Body of pancreas (tissue), 4 donors: ENCODE data around the gene SECTM1.

Experiments used
- CTCF ChIP-seq, 7 experiments: fragments of 450-650 bp in 4 of 7; fragments of 200-600 bp in 3 of 7; sonication (generic) in 3 of 7; IDR thresholded peaks; one replicate each; pipeline ENCODE4 v1.5.1; 2016 to 2019; ENCODE audit warnings: antibody characterized with exemption in 7 of 7
- POLR2A ChIP-seq, 3 donors: fragments of 450-650 bp; IDR thresholded peaks; one replicate each; pipeline ENCODE4 v1.6.1; 2016; ENCODE audit warnings: antibody characterized with exemption in 3 of 3, mild to moderate bottlenecking in 2 of 3

GRCh38 chr17:82348434-82348833, 14.9 kb upstream of the SECTM1 start:
- TF ChIP-seq CTCF (IDR thresholded peaks at IDR 0.05) (no peak), POLR2A (IDR thresholded peaks at IDR 0.05) (no peak)
